A549 (cell line): ENCODE measurements around the gene HLA-DOA. TPM values are rescaled to one million over a fixed set of nuclear protein-coding genes. Genes with fewer than 3 reads are reported as not detected.

Experiments
- ATAC-seq, 2 experiments: fragments of 200-7000 bp in 1 of 2; fragments of >200 bp in 1 of 2; cut with Nextera tagmentation in 1 of 2; cut with Tn5 transposase in 1 of 2; 3 replicates each; pipeline versions ENCODE4 v1.8.0 to v1.9.1; 2018 to 2020; ENCODE audit warnings: mild to moderate bottlenecking in 1 of 2, moderate library complexity in 1 of 2
- CTCF ChIA-PET: fragments of 300-600 bp; sonication (Branson Sonifier 250); formaldehyde crosslinking; extraction: SDS; loops from one replicate; lab custom pipeline; 2021; ENCODE audit warnings: antibody characterized with exemption, inconsistent platforms; lab: Yijun Ruan, JAX
- POLR2A ChIA-PET: fragments of 350-600 bp; formaldehyde crosslinking; extraction: SDS; loops from one replicate; lab custom pipeline; 2021; ENCODE audit warnings: antibody characterized with exemption, inconsistent platforms; lab: Yijun Ruan, JAX
- DNase-seq, 2 experiments: peaks; one replicate each; pipeline versions ENCODE4 v3.0.0 to v3.0.0-alpha.2; 2011 to 2016; ENCODE audit warnings: low read depth in 1 of 2, low spot score in 1 of 2
- FAIRE-seq: peaks from 2 replicates; lab custom pipeline; 2011; peaks lifted over from hg19 to GRCh38; lab: Jason Lieb, UNC
- H3K27ac ChIP-seq, 2 experiments: fragments of >200 bp; sonication (Bioruptor Twin); formaldehyde crosslinking; 3 replicates each; pipeline ENCODE4 v1.5.1; 2016 to 2017
- H3K4me1 ChIP-seq: fragments of >200 bp; sonication (Bioruptor Twin); formaldehyde crosslinking; 3 replicates; pipeline ENCODE4 v1.6.1; 2016
- H3K4me2 ChIP-seq: fragments of >200 bp; sonication (Bioruptor Twin); formaldehyde crosslinking; 3 replicates; pipeline ENCODE4 v1.6.1; 2016
- H3K4me3 ChIP-seq: fragments of >200 bp; sonication (Bioruptor Twin); formaldehyde crosslinking; 3 replicates; pipeline ENCODE4 v1.5.1; 2016
- H3K9me3 ChIP-seq: fragments of >200 bp; sonication (Bioruptor Twin); formaldehyde crosslinking; 3 replicates; pipeline ENCODE4 v1.6.1; 2016
- CBX8 ChIP-seq: fragments of 200-600 bp; sonication (generic); IDR thresholded peaks from 2 replicates; pipeline ENCODE4 v1.6.1; 2016
- CEBPB ChIP-seq, 2 experiments: fragments of >200 bp in 1 of 2; sonication (Bioruptor Twin) in 1 of 2; formaldehyde crosslinking in 1 of 2; IDR thresholded peaks; 2 replicates each; pipeline ENCODE4 v1.6.1; 2012 to 2016
- CHD2 ChIP-seq: fragments of 150-350 bp; IDR thresholded peaks from 2 replicates; pipeline ENCODE4 v1.6.1; 2014; ENCODE audit warnings: low read length; ENCODE audit not compliant: partially characterized antibody
- CHD4 ChIP-seq: fragments of 200-600 bp; sonication (generic); IDR thresholded peaks from 2 replicates; pipeline ENCODE4 v1.6.1; 2016; ENCODE audit warnings: antibody characterized with exemption, mild to moderate bottlenecking, borderline replicate concordance
- EHF ChIP-seq: fragments of 250-450 bp; sonication (Bioruptor Pico); IDR thresholded peaks from 2 replicates; pipeline ENCODE4 v1.5.0; 2020; ENCODE audit warnings: mild to moderate bottlenecking
- EP300 ChIP-seq, 2 experiments: fragments of >200 bp; sonication (Bioruptor Twin); formaldehyde crosslinking; IDR thresholded peaks; 2 replicates in 1 of 2; 3 replicates in 1 of 2; pipeline ENCODE4 v1.6.1; 2016 to 2017
- ESRRA ChIP-seq: fragments of 150-350 bp; IDR thresholded peaks from 2 replicates; pipeline ENCODE4 v1.6.1; 2014; ENCODE audit warnings: mild to moderate bottlenecking, low read length, borderline replicate concordance
- HOXA7 ChIP-seq: fragments of 250-450 bp; sonication (Bioruptor Pico); IDR thresholded peaks from 2 replicates; pipeline ENCODE4 v1.5.0; 2020; ENCODE audit warnings: mild to moderate bottlenecking, moderate library complexity
- HOXB5 ChIP-seq: fragments of 250-450 bp; sonication (Bioruptor Pico); IDR thresholded peaks from 2 replicates; pipeline ENCODE4 v1.5.0; 2020; ENCODE audit warnings: mild to moderate bottlenecking, moderate library complexity
- KDM1A ChIP-seq: fragments of 200-600 bp; sonication (generic); IDR thresholded peaks from 2 replicates; pipeline ENCODE4 v1.6.1; 2016; ENCODE audit warnings: low read depth, mild to moderate bottlenecking
- KDM5A ChIP-seq: fragments of 200-600 bp; sonication (generic); IDR thresholded peaks from 2 replicates; pipeline ENCODE4 v1.6.1; 2016; ENCODE audit warnings: antibody characterized with exemption, mild to moderate bottlenecking
- MAFK ChIP-seq: fragments of 450-650 bp; IDR thresholded peaks from 2 replicates; pipeline ENCODE4 v1.6.1; 2014; ENCODE audit not compliant: partially characterized antibody
- NPAS2 ChIP-seq: fragments of 250-450 bp; sonication (Bioruptor Pico); IDR thresholded peaks from 2 replicates; pipeline ENCODE4 v1.8.0; 2022; ENCODE audit warnings: mild to moderate bottlenecking, moderate library complexity, borderline replicate concordance
- NR3C1 ChIP-seq: fragments of >200 bp; sonication (Bioruptor Twin); formaldehyde crosslinking; IDR thresholded peaks from 3 replicates; pipeline ENCODE4 v1.6.1; 2017
- PHF8 ChIP-seq: fragments of 200-600 bp; sonication (generic); IDR thresholded peaks from 2 replicates; pipeline ENCODE4 v1.6.1; 2016; ENCODE audit warnings: low read depth, mild to moderate bottlenecking, antibody characterized with exemption, moderate library complexity, borderline replicate concordance
- POLR2AphosphoS2 ChIP-seq: conservative IDR thresholded peaks from 2 replicates; pipeline ENCODE4 v1.6.1; 2012; ENCODE audit warnings: low read length, improper control_type of control experiment, inconsistent platforms
- REST ChIP-seq: fragments of 200-600 bp; sonication (generic); IDR thresholded peaks from 2 replicates; pipeline ENCODE4 v1.6.1; 2016; ENCODE audit warnings: antibody characterized with exemption, mild to moderate bottlenecking, moderate library complexity
- RFX5 ChIP-seq: fragments of 450-650 bp; IDR thresholded peaks from 2 replicates; pipeline ENCODE4 v1.7.1; 2014; ENCODE audit warnings: antibody characterized with exemption, mild to moderate bottlenecking, moderate library complexity
- TFCP2L1 ChIP-seq: fragments of 250-450 bp; sonication (Bioruptor Pico); IDR thresholded peaks from 2 replicates; pipeline ENCODE4 v1.5.0; 2021; ENCODE audit warnings: mild to moderate bottlenecking
- USF2 ChIP-seq: fragments of 450-650 bp; IDR thresholded peaks from 2 replicates; pipeline ENCODE4 v1.6.1; 2014; ENCODE audit warnings: antibody characterized with exemption
- ZC3H11A ChIP-seq: fragments of 450-650 bp; IDR thresholded peaks from 2 replicates; pipeline ENCODE4 v1.6.1; 2014; ENCODE audit warnings: antibody characterized with exemption, mild to moderate bottlenecking
- ZSCAN20 ChIP-seq: fragments of 250-450 bp; sonication (Bioruptor Pico); IDR thresholded peaks from 2 replicates; pipeline ENCODE4 v1.8.0; 2022; ENCODE audit warnings: mild to moderate bottlenecking, moderate library complexity
- WGBS: methylation state at CpG from one replicate; pipeline ENCODE4 v1.1.6; 2017; ENCODE audit errors: missing lambda C conversion rate; 5-methylcytosine and 5-hydroxymethylcytosine counted together
- polyA plus RNA-seq, 4 experiments: library from polyadenylated mRNA; depleted of rRNA in 3 of 4; stranded (reverse); fragments of >200 nt; fragmentation: RNase III in 1 of 4; extraction: RNeasy Plus Mini Kit Qiagen cat#74134 plus additional on column Dnase treatment in 1 of 4; gene quantifications; 2 replicates in 3 of 4; 3 replicates in 1 of 4; pipeline ENCODE4 v1.2.3, GENCODE V29; 2011 to 2017
- TF ChIP-seq, protein P1 (sequence below): fragments of 250-450 bp; sonication (Bioruptor Pico); IDR thresholded peaks from 2 replicates; pipeline ENCODE4 v1.5.0; 2021; ENCODE audit warnings: mild to moderate bottlenecking, moderate library complexity, borderline replicate concordance

The HLA-DOA gene
- polyA plus RNA-seq, 2 of the 4 experiments (the other 2 are of a cell fraction), result 0.03 to 0.27 TPM

DNA sequence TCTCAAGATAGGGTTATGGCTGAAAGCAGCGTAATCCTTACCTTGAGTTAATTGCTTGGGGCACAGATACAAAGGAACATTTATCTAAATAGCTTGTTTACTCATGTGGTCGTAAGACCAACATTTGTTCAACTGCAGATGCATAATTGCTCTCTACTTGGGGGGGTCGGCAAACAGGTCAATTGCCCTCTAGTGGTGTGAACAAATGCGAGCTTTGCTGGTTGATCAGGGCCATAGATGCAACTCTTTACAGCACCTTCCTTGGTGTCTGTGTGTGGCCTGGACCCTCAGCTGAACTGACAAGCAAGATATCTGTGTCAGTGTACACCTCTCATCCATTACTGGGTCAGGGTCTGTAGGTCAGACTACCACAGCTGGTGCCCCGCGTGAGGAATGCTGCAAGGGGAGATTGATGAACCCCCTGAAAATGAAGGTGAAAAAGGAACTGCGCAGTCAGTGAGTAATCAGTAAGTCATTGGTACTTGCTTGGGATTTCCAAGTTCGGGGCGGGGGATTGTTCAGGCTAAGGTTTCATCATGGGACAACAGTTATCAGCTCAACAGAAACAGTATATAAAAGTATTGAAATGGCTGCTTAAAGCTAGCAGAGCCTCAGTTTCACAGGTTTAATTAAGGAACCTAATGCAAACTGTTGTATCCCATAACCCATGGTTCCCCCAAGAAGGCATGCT, 40.1 kb upstream of the HLA-DOA start:
- CTCF ChIA-PET, result interaction anchor here (1.4 to 1.9 kb wide), 2 partner anchors 21 to 41 kb away, joined by 3 to 5 read pairs; no protein-coding TSS in a partner anchor
- ATAC-seq, result no peak
- Histone ChIP-seq H3K27ac (no peak overlapping the region), H3K4me3 (no peak overlapping the region), H3K9me3 (no peaks in the 10 kb centered on the region), H3K4me2 (no peak overlapping the region), H3K4me1 (no peaks in the 10 kb centered on the region)
- DNase-seq, result no peak
- TF ChIP-seq HOXA7 (CRISPR knock-in tag) (no peak), NR3C1 (no peak), EP300 (IDR thresholded peaks at IDR 0.05) (no peak), CBX8 (no peak), EHF (CRISPR knock-in tag) (no peak), ZC3H11A (no peak), USF2 (no peak)
- FAIRE-seq, result no peak
- WGBS, result 35% methylated on average over 9 of the region's 9 CpGs
- POLR2A ChIA-PET, result interaction anchor here (0.6 kb wide), 1 partner anchor 144 kb away, joined by 5 read pairs; no protein-coding TSS in a partner anchor

DNA sequence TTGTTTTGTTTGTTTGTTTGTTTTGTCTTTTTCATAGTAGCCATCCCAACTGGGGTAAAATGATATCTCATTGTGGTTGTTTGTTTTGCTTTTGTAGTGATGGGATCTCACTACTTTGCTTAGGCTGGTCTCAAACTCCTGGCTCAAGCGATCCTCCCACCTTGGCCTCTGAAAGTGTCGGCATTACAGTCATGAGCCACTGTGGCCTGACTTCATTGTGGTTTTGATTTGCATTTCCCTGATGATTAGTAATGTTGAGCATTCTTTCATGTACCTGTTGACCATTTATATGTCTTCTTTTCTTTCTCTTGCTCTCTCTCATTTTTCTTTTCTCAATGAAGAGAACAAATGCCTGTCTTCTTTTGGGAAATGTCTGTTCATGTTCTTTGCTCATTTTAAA, 30.8 kb upstream of the HLA-DOA start:
- Histone ChIP-seq H3K4me3 (no peak overlapping the region), H3K4me2 (no peak overlapping the region), H3K9me3 (peaks cover 3% of the 10 kb centered on the region; the same call in 1 of the 3 replicates), H3K4me1 (no peaks in the 10 kb centered on the region), H3K27ac (no peak overlapping the region)
- FAIRE-seq (no peak), ATAC-seq (no peak), DNase-seq (no peak)
- 20% methylated on average over 2 of the region's 2 CpGs for WGBS
- TF ChIP-seq RFX5 (no peak), CBX8 (0 out of 2 replicates have a peak, but pooled peaks have one; percentile 2)
- CTCF ChIA-PET, result interaction anchor here (1.2 kb wide), 1 partner anchor 26 kb away, joined by 3 read pairs; no protein-coding TSS in a partner anchor
- POLR2A ChIA-PET, result no interaction called here

DNA sequence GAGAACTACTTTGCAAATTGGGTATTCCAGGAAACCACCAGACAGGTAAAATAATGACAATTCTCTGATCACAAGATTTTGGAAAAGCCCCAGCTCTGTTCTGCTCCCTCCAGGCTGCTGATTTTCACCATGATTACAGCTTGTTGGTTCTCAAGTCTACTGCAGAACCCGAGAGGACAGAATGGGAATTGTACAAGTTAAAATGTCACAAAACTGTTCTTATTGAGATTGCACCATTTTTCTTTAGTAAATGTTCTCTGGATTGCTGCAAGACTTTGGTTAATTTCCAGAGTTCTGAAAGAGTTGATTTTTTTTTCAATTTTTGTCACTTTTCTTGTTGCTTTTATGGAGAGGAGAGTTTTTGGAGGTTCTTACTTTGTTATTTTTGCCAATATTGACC, 27.1 kb upstream of the HLA-DOA start:
- DNase-seq (no peak), ATAC-seq (no peak), FAIRE-seq (no peak)
- ChIA-PET POLR2A (no interaction called here), CTCF (interaction anchor here (1.8 kb wide), 1 partner anchor 22 kb away, joined by 7 read pairs; no protein-coding TSS in a partner anchor)
- no peak for TF ChIP-seq ESRRA
- no peak for TF ChIP-seq CHD4
- no peak for TF ChIP-seq KDM1A
- no peak for TF ChIP-seq CEBPB (IDR thresholded peaks at IDR 0.05)
- TF ChIP-seq HOXB5 (CRISPR knock-in tag), result no peak
- no peak for TF ChIP-seq CHD2
- TF ChIP-seq POLR2AphosphoS2, result no peak
- TF ChIP-seq NPAS2 (CRISPR knock-in tag), result no peak
- no peak for TF ChIP-seq MAFK
- no peak for TF ChIP-seq TFCP2L1 (CRISPR knock-in tag)
- no peak for TF ChIP-seq ZSCAN20 (CRISPR knock-in tag)
- TF ChIP-seq REST, result no peak
- no peak for TF ChIP-seq KDM5A
- TF ChIP-seq ZC3H11A, result no peak
- TF ChIP-seq, protein P1, sequence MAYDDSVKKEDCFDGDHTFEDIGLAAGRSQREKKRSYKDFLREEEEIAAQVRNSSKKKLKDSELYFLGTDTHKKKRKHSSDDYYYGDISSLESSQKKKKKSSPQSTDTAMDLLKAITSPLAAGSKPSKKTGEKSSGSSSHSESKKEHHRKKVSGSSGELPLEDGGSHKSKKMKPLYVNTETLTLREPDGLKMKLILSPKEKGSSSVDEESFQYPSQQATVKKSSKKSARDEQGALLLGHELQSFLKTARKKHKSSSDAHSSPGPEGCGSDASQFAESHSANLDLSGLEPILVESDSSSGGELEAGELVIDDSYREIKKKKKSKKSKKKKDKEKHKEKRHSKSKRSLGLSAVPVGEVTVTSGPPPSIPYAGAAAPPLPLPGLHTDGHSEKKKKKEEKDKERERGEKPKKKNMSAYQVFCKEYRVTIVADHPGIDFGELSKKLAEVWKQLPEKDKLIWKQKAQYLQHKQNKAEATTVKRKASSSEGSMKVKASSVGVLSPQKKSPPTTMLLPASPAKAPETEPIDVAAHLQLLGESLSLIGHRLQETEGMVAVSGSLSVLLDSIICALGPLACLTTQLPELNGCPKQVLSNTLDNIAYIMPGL (CRISPR knock-in tag), result no peak
- TF ChIP-seq PHF8, result no peak
- no peak overlapping the region for H3K4me2 ChIP-seq
- no peak overlapping the region for H3K4me3 ChIP-seq
- no peaks in the 10 kb centered on the region for H3K4me1 ChIP-seq
- H3K27ac ChIP-seq, result no peak overlapping the region
- 0% methylated on average over 1 of the region's 1 CpG for WGBS
- H3K9me3 ChIP-seq, result peaks cover 3% of the 10 kb centered on the region; the same call in 1 of the 3 replicates
